ENCODE data around the gene NCMAP. TPM values are rescaled to one million over a fixed set of nuclear protein-coding genes. Genes with fewer than 3 reads are reported as not detected.

NCMAP gene
- total RNA-seq, 1 donor from 2014 or later = not detected

GRCh38 chr1:24639881-24640280 lies 84.0 kb downstream of the NCMAP start:
- no peak overlapping the region for H3K27ac Mint-ChIP-seq (ENCODE audit: unreplicated experiment)

GRCh38 chr1:24640288-24640687 lies 84.4 kb downstream of the NCMAP start:
- no peak for DNase-seq (ENCODE audit: low spot score)
- no peak for TF ChIP-seq CTCF (IDR thresholded peaks at IDR 0.05)
- Mint-ChIP-seq H3K4me3 (ENCODE audit: unreplicated experiment) (no peak overlapping the region), H3K36me3 (ENCODE audit: low read depth) (no peaks in the 10 kb centered on the region), H3K9me3 (ENCODE audit: low read depth) (no peaks in the 10 kb centered on the region), H3K27me3 (ENCODE audit: low read depth) (peaks cover 7% of the 10 kb centered on the region), H3K27ac (ENCODE audit: unreplicated experiment) (no peak overlapping the region), H3K4me1 (ENCODE audit: low read depth) (peaks cover 22% of the 10 kb centered on the region)

More at GRCh38 chr1:24639881-24640280, 84.0 kb downstream of the NCMAP start:
- H3K4me1 Mint-ChIP-seq (ENCODE audit: low read depth) = peaks cover 21% of the 10 kb centered on the region
- no peak for TF ChIP-seq CTCF (IDR thresholded peaks at IDR 0.05)
- H3K4me3 Mint-ChIP-seq (ENCODE audit: unreplicated experiment) = no peak overlapping the region
- no peak for DNase-seq (ENCODE audit: low spot score)
- H3K27me3 Mint-ChIP-seq (ENCODE audit: low read depth) = peaks cover 7% of the 10 kb centered on the region
- no peaks in the 10 kb centered on the region for H3K36me3 Mint-ChIP-seq (ENCODE audit: low read depth)
- H3K9me3 Mint-ChIP-seq (ENCODE audit: low read depth) = no peaks in the 10 kb centered on the region

GRCh38 chr1:24641646-24642151 lies 85.8 kb downstream of the NCMAP start:
- Mint-ChIP-seq H3K36me3 (ENCODE audit: low read depth) (peaks cover 3% of the 10 kb centered on the region), H3K27me3 (ENCODE audit: low read depth) (peaks cover 5% of the 10 kb centered on the region), H3K9me3 (ENCODE audit: low read depth) (no peaks in the 10 kb centered on the region), H3K4me1 (ENCODE audit: low read depth) (peaks cover 26% of the 10 kb centered on the region), H3K27ac (ENCODE audit: unreplicated experiment) (peak overlapping the region; percentile 100), H3K4me3 (ENCODE audit: unreplicated experiment) (peak overlapping the region; percentile 97)
- no peak for DNase-seq (ENCODE audit: low spot score)
- no peak for TF ChIP-seq CTCF (IDR thresholded peaks at IDR 0.05)

GRCh38 chr1:24642481-24643362 lies 86.8 kb downstream of the NCMAP start, which contains the start of gene SRRM1:
Gene SRRM1, plus strand, starts transcription at chr1:24643302. Its CDS starts 25 bp downstream, at chr1:24643327.
- TF ChIP-seq CTCF (IDR thresholded peaks at IDR 0.05) = peak; percentile 48
- Mint-ChIP-seq H3K36me3 (ENCODE audit: low read depth) (peaks cover 10% of the 10 kb centered on the region), H3K4me1 (ENCODE audit: low read depth) (peaks cover 26% of the 10 kb centered on the region), H3K27ac (ENCODE audit: unreplicated experiment) (peak within 1 kb of the TSS; percentile 100), H3K27me3 (ENCODE audit: low read depth) (peaks cover under 1% of the 10 kb centered on the region), H3K4me3 (ENCODE audit: unreplicated experiment) (peak within 1 kb of the TSS; percentile 97), H3K9me3 (ENCODE audit: low read depth) (no peaks in the 10 kb centered on the region)
- peak; percentile 100 for DNase-seq (ENCODE audit: low spot score)

- H3K4me3 Mint-ChIP-seq (ENCODE audit: unreplicated experiment) = peak overlapping the region; percentile 84
- peaks cover 26% of the 10 kb centered on the region for H3K4me1 Mint-ChIP-seq (ENCODE audit: low read depth)
- H3K9me3 Mint-ChIP-seq (ENCODE audit: low read depth) = no peaks in the 10 kb centered on the region
- H3K36me3 Mint-ChIP-seq (ENCODE audit: low read depth) = peaks cover 16% of the 10 kb centered on the region
- peak overlapping the region; percentile 79 for H3K27ac Mint-ChIP-seq (ENCODE audit: unreplicated experiment)
- no peak for TF ChIP-seq CTCF (IDR thresholded peaks at IDR 0.05)
- H3K27me3 Mint-ChIP-seq (ENCODE audit: low read depth) = no peaks in the 10 kb centered on the region
- DNase-seq (ENCODE audit: low spot score) = no peak
Measured at GRCh38 chr1:24643363-24644099, 87.6 kb downstream of the NCMAP start.
